K562 (cell line): ENCODE data around the gene TCP11. TPM values are rescaled to one million over a fixed set of nuclear protein-coding genes. Genes with fewer than 3 reads are reported as not detected.

Experiments
- BCOR ChIP-seq: fragments of 450-650 bp; IDR thresholded peaks from 2 replicates; pipeline ENCODE4 v1.6.1; 2016
- CBX8 ChIP-seq: fragments of 200-600 bp; sonication (generic); IDR thresholded peaks from 2 replicates; pipeline ENCODE4 v1.6.1; 2012; ENCODE audit warnings: borderline replicate concordance, mixed run types, low read depth, mild to moderate bottlenecking, moderate library complexity, mixed read lengths, low read length, control low read depth, inconsistent platforms; ENCODE audit not compliant: poor library complexity, severe bottlenecking; ENCODE audit errors: extremely low read depth
- ETV1 ChIP-seq: fragments of 450-650 bp; conservative IDR thresholded peaks from 2 replicates; pipeline ENCODE4 v1.6.1; 2016; ENCODE audit warnings: missing genetic modification characterization, control low read depth, low read depth, missing compliant biosample characterization
- MED1 ChIP-seq: sonication (generic); formaldehyde crosslinking; IDR thresholded peaks from 2 replicates; pipeline ENCODE4 v1.8.1; 2023; ENCODE audit warnings: missing genetic modification reagents, borderline replicate concordance
- NEUROD1 ChIP-seq: fragments of 150-350 bp; IDR thresholded peaks from 2 replicates; pipeline ENCODE4 v1.6.1; 2014; ENCODE audit warnings: borderline replicate concordance, low read length, low read depth; ENCODE audit not compliant: partially characterized antibody
- RAD21 ChIP-seq, 2 experiments: fragments of 250-450 bp in 1 of 2; fragments of 450-650 bp in 1 of 2; sonication (Bioruptor Pico) in 1 of 2; formaldehyde crosslinking in 1 of 2; IDR thresholded peaks in 1 of 2; conservative IDR thresholded peaks in 1 of 2; 2 replicates each; pipeline versions ENCODE4 v1.4.0 to v1.8.0; 2020 to 2022; ENCODE audit warnings: mild to moderate bottlenecking in 2 of 2, moderate library complexity in 1 of 2
- RBM17 ChIP-seq: fragments of 200-400 bp; formaldehyde crosslinking; IDR thresholded peaks from 2 replicates; pipeline ENCODE4 v1.6.1; 2017; ENCODE audit warnings: low read depth, mild to moderate bottlenecking, low read length, borderline replicate concordance
- TOE1 ChIP-seq, 2 experiments: fragments of 450-650 bp in 1 of 2; sonication (generic) in 1 of 2; formaldehyde crosslinking in 1 of 2; IDR thresholded peaks; 2 replicates each; pipeline versions ENCODE4 v1.7.1 to v1.8.0; 2016 to 2022; ENCODE audit warnings: borderline replicate concordance in 2 of 2, mild to moderate bottlenecking in 2 of 2, antibody characterized with exemption in 1 of 2, inconsistent platforms in 1 of 2, low read depth in 1 of 2, missing genetic modification reagents in 1 of 2, moderate library complexity in 1 of 2
- ZSCAN29 ChIP-seq: fragments of 450-650 bp; IDR thresholded peaks from 2 replicates; pipeline ENCODE4 v1.6.1; 2017
- polyA plus RNA-seq, 8 experiments: library from polyadenylated mRNA; depleted of rRNA in 4 of 8; stranded (reverse) in 5 of 8; unstranded in 3 of 8; fragments of >200 nt; fragmentation: Nextera tagmentation in 2 of 8; fragmentation: Illumina TruSeq in 1 of 8; extraction: Ambion mirVana in 2 of 8; extraction: Trizol in 1 of 8; gene quantifications; 2 replicates each; pipeline versions ENCODE4 v1.2.1 to v1.2.3, GENCODE V29; 2011 to 2014; ENCODE audit warnings: inconsistent platforms in 1 of 8, missing spikeins in 1 of 8
- total RNA-seq, 7 experiments: library from RNA; depleted of rRNA in 6 of 7; stranded (reverse); fragments of >200 nt in 6 of 7; fragmentation: Illumina TruSeq in 2 of 7; extraction: Trizol in 2 of 7; gene quantifications; 2 replicates each; pipeline versions ENCODE4 v1.2.1 to v1.2.3, GENCODE V29; 2011 to 2021; ENCODE audit warnings: low replicate concordance in 1 of 7
- TF ChIP-seq, protein P1 (sequence below): conservative IDR thresholded peaks from 2 replicates; pipeline ENCODE4 v1.6.1; 2011; ENCODE audit warnings: low read depth, mild to moderate bottlenecking, low read length; ENCODE audit not compliant: control insufficient read depth
- TF ChIP-seq, protein P2 (sequence below), 2 experiments: IDR thresholded peaks; 2 replicates each; pipeline ENCODE4 v1.6.1; 2011; ENCODE audit warnings: borderline replicate concordance in 1 of 2, control low read depth in 1 of 2, low read depth in 1 of 2, low read length in 1 of 2, mild to moderate bottlenecking in 1 of 2, mixed read lengths in 1 of 2, moderate library complexity in 1 of 2; ENCODE audit not compliant: insufficient read depth in 1 of 2, insufficient read length in 1 of 2, poor library complexity in 1 of 2, severe bottlenecking in 1 of 2; ENCODE audit errors: extremely low read depth in 1 of 2
- TF ChIP-seq, protein P3 (sequence below): sonication (generic); formaldehyde crosslinking; IDR thresholded peaks from 2 replicates; pipeline ENCODE4 v1.8.0; 2022; ENCODE audit warnings: mild to moderate bottlenecking, missing genetic modification reagents
- TF ChIP-seq, protein P4 (sequence below), 2 experiments: fragments of 450-650 bp in 1 of 2; IDR thresholded peaks; 2 replicates each; pipeline ENCODE4 v1.6.1; 2011 to 2017; ENCODE audit warnings: low read depth in 2 of 2, antibody characterized with exemption in 1 of 2, borderline replicate concordance in 1 of 2, low read length in 1 of 2, mild to moderate bottlenecking in 1 of 2, mixed read lengths in 1 of 2; ENCODE audit not compliant: control insufficient read depth in 1 of 2
- TF ChIP-seq, protein P5 (sequence below): fragments of 250-450 bp; sonication (Bioruptor Pico); IDR thresholded peaks from 2 replicates; pipeline ENCODE4 v1.8.0; 2022; ENCODE audit warnings: moderate library complexity, mild to moderate bottlenecking, inconsistent platforms

The TCP11 gene
- total and polyA plus RNA-seq, 9 of the 15 experiments (the other 6 are each of a cell fraction or from before 2014, with no cell fraction given), result not detected

DNA sequence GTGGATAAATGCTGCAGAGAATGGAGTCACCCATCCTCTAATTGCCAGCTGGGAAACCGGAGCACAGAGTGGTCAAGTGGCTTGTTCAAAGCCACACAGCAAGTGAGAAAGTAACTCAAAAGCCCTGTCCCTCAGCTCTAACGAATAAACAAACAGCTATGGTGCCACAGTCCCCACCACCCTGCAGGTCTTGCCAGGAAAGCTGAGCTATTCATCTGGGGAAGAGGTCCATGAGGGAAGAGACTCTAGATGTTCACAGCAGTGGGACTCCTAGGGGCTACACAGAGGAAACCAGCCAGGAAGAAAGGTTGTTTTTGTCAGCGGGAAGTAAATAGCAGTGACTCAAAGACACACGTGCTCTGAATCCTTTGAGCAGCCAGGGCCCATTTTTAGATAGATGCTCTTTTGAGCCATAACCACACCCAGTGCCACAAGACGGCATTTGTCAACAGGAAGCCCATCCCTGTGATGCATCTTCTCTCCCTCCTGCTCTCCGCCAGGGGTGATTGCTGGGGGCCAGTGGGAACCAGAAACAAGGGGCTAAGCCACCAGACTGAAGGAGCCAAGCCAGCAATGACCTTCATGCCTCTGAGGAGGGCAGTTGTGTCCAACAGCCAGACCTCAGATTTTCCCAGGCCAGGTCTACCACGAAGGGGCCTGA, 32.4 kb upstream of the TCP11 start (continued):
- TF ChIP-seq, protein P1, sequence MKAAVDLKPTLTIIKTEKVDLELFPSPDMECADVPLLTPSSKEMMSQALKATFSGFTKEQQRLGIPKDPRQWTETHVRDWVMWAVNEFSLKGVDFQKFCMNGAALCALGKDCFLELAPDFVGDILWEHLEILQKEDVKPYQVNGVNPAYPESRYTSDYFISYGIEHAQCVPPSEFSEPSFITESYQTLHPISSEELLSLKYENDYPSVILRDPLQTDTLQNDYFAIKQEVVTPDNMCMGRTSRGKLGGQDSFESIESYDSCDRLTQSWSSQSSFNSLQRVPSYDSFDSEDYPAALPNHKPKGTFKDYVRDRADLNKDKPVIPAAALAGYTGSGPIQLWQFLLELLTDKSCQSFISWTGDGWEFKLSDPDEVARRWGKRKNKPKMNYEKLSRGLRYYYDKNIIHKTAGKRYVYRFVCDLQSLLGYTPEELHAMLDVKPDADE, result no peak
- peak; percentile 53; the same call in 1 of the 2 replicates for TF ChIP-seq BCOR
- TF ChIP-seq, protein P2, sequence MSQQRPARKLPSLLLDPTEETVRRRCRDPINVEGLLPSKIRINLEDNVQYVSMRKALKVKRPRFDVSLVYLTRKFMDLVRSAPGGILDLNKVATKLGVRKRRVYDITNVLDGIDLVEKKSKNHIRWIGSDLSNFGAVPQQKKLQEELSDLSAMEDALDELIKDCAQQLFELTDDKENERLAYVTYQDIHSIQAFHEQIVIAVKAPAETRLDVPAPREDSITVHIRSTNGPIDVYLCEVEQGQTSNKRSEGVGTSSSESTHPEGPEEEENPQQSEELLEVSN (IDR thresholded peaks at IDR 0.05; ENCODE audit: borderline replicate concordance in 1 of 2, extremely low read depth in 1 of 2, insufficient read depth in 1 of 2, insufficient read length in 1 of 2, low read depth in 1 of 2, low read length in 1 of 2, poor library complexity in 1 of 2, severe bottlenecking in 1 of 2), result no peak
- no peak for TF ChIP-seq TOE1 (IDR thresholded peaks at IDR 0.05; ENCODE audit: borderline replicate concordance)
- TF ChIP-seq TOE1 (CRISPR knock-in tag; IDR thresholded peaks at IDR 0.05; ENCODE audit: borderline replicate concordance, low read depth), result no peak
- TF ChIP-seq, protein P3, sequence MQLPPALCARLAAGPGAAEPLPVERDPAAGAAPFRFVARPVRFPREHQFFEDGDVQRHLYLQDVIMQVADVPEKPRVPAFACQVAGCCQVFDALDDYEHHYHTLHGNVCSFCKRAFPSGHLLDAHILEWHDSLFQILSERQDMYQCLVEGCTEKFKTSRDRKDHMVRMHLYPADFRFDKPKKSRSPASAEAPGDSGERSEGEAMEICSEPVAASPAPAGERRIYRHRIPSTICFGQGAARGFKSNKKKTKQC (CRISPR knock-in tag), result no peak
- no peak for TF ChIP-seq RAD21 (CRISPR knock-in tag; conservative IDR thresholded peaks at IDR 0.05 in 1 of 2, IDR thresholded peaks at IDR 0.05 in 1 of 2)
- TF ChIP-seq, protein P4, sequence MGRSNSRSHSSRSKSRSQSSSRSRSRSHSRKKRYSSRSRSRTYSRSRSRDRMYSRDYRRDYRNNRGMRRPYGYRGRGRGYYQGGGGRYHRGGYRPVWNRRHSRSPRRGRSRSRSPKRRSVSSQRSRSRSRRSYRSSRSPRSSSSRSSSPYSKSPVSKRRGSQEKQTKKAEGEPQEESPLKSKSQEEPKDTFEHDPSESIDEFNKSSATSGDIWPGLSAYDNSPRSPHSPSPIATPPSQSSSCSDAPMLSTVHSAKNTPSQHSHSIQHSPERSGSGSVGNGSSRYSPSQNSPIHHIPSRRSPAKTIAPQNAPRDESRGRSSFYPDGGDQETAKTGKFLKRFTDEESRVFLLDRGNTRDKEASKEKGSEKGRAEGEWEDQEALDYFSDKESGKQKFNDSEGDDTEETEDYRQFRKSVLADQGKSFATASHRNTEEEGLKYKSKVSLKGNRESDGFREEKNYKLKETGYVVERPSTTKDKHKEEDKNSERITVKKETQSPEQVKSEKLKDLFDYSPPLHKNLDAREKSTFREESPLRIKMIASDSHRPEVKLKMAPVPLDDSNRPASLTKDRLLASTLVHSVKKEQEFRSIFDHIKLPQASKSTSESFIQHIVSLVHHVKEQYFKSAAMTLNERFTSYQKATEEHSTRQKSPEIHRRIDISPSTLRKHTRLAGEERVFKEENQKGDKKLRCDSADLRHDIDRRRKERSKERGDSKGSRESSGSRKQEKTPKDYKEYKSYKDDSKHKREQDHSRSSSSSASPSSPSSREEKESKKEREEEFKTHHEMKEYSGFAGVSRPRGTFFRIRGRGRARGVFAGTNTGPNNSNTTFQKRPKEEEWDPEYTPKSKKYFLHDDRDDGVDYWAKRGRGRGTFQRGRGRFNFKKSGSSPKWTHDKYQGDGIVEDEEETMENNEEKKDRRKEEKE (IDR thresholded peaks at IDR 0.05; ENCODE audit: borderline replicate concordance in 1 of 2, control insufficient read depth in 1 of 2, low read depth in 2 of 2, low read length in 1 of 2), result no peak
- peak; percentile 79 for TF ChIP-seq CBX8
- no peak for TF ChIP-seq RBM17
- no peak for TF ChIP-seq ZSCAN29
- TF ChIP-seq NEUROD1, result no peak
- no peak for TF ChIP-seq ETV1 (tag)
- TF ChIP-seq, protein P5, sequence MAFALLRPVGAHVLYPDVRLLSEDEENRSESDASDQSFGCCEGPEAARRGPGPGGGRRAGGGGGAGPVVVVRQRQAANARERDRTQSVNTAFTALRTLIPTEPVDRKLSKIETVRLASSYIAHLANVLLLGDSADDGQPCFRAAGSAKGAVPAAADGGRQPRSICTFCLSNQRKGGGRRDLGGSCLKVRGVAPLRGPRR, result no peak
- TF ChIP-seq MED1 (CRISPR knock-in tag), result no peak
